HG03159 (cell line): ENCODE data around the gene CROCC2.

Source experiments
- ATAC-seq: cut with Tn5 transposase; IDR thresholded peaks from one replicate; pipeline ENCODE4 v1.9.1; 2021; ENCODE audit warnings: mild to moderate bottlenecking, moderate library complexity; ENCODE audit not compliant: unreplicated experiment

CROCC2 gene

DNA sequence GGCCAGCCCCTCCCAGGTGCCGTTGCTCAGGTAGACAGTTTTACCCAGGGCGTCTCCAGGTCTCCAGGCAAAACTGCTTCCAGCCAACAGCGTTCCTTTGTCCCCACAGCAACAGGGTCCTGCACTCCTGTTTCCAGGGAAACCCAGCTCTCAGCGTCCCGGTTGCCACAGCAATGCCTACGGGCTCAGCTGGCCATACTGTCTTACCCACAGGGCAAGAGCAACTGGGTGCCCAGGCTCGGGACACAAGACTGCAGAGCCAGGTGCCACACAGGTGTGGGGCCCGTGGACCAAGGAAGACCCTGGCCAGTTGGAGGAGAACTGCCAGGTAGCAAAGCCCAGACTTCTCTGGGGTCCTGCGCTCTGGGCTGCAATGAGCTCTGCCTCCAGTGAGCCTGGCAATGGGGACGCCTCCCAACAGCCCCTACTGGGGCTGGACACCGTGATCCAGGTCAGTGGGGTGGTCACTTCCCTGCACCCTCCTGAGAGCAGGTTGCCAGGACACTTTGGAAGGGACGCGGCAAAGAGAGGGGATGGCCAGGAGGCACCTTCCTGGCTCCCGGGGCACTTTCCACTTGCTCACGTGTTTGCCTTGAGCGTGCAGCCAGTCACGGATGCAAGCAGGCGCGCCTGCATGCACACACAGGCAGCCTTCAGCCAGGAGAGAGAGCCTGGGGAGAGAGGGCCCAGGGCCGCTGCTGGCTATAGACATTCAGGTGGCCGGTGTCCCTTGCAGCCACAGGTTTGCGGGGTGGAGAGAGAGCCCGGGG lies at the start of gene CROCC2:
Gene CROCC2 (plus strand): TSS at position 196 of the 770 bp plus-strand sequence. CDS start 178 bp downstream, at position 374.
- no peak for ATAC-seq

DNA sequence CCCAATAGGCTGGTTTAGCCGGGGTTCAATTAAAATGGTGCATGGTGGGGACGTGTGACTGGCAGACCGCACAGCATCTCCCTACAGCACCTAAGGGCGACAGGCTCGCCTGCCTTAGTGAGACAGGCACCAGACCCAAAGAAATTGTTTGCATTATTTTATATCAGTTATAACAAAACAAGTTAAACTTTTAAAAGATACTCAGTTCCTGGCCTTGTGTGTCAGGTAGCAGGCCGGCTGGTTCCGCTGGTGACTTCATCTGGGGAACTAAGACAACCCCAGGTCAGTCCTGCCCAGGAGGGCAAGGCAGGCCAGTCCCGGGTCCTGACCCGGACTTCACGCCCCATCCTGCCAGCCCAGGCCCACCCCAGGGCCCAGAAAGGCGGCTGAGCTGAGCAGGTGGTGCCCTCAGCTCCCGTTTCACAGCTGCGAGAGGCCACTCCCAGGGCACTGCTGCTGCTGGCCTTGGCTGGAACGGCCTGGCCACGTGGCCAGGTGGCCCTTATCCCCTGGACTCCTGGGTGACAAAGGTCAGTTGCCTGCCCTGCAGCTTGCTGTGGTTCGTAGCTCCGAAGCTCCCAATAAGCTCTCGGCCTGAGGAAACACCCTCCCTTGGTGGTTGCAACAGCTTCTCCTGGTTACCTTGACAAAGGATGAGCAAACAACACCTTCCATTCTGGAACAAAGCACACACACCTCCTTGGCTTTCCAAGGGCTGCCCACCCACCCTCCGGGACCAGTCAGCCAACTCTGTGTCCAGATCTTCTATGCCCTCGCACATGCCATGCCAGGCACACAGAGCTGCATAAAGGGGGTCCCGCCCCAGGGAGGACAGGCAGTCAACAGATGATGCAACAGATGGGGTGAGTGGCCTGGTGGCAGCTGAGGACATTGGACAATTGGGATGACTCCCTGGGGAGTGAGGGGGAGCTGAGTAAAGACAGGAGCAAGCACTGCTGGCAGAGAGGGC lies 48.8 kb upstream of the CROCC2 start:
- no peak for ATAC-seq

DNA sequence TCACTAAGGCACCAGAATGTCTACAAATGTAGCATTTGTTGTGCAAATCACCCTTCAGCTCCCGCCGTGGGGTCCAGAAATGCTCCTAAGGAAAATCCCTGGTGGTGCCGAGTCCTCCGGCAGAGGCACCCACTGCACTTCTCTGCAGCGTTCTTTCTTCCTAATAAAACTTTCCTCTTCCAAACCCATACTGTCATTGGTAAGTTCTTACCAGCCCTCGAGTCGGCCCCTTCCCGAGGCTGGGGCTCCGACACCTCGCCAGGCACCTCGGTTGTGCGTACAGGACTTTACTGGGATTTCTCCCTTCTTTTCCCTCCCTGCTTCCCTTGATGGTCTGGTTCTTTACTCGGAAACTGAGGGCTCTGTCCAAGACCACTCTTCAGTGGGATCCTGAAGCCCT lies 47.8 kb upstream of the CROCC2 start:
- ATAC-seq, result no peak

- ATAC-seq, result no peak
These were observed 47.3 kb upstream of the CROCC2 start for GRCh38 chr2:240858871-240859270.

- ATAC-seq, result no peak
These were observed 44.6 kb upstream of the CROCC2 start for GRCh38 chr2:240861547-240861946.

DNA sequence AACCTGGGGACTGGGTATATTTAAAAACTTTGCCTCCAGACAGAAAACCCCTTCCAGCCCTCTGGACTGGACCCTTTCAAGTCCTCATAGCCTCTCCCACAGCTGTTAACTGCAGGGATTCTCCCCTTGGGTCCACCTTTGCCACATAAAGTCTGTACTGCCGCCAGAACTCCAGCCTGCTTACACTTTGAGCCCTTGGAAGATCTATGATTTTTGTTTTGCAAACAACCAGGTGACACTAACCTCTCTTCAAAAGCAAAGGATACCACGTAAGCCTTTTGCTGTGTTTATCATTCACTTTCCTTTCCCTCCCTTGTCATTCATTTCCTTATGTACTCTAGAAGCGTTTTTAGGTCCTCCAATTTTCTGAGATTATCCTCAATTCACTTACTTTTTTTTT lies 41.7 kb upstream of the CROCC2 start:
- no peak for ATAC-seq

DNA sequence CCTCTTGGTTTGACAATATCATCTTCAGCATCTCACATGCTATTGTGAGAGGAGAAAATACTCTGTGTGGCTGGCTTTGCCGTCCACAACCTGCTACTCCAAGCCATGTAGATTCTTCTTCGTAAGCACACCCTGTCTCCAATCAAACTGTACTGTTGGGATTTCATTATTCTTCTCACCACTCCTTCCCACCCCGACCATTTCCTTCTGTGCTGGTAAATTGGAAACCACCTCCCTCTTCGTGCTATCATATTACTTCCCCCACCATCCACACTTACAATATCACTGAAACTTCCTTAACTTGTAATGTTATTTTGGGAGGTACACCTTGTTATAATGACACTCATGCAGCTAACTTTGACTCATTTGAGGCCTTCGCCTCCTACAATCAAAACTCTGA lies 40.7 kb upstream of the CROCC2 start:
- no peak for ATAC-seq

- no peak for ATAC-seq
These were observed 37.6 kb upstream of the CROCC2 start, which contains the start of gene AGXT for GRCh38 chr2:240868286-240869108. Gene AGXT, plus strand, starts transcription at chr2:240868824. Its CDS starts 42 bp downstream, at chr2:240868866.

GRCh38 chr2:240869109-240869955 lies 36.8 kb upstream of the CROCC2 start:
- ATAC-seq, result no peak

- ATAC-seq, result no peak
These were observed 35.9 kb upstream of the CROCC2 start for GRCh38 chr2:240869956-240870875.

DNA sequence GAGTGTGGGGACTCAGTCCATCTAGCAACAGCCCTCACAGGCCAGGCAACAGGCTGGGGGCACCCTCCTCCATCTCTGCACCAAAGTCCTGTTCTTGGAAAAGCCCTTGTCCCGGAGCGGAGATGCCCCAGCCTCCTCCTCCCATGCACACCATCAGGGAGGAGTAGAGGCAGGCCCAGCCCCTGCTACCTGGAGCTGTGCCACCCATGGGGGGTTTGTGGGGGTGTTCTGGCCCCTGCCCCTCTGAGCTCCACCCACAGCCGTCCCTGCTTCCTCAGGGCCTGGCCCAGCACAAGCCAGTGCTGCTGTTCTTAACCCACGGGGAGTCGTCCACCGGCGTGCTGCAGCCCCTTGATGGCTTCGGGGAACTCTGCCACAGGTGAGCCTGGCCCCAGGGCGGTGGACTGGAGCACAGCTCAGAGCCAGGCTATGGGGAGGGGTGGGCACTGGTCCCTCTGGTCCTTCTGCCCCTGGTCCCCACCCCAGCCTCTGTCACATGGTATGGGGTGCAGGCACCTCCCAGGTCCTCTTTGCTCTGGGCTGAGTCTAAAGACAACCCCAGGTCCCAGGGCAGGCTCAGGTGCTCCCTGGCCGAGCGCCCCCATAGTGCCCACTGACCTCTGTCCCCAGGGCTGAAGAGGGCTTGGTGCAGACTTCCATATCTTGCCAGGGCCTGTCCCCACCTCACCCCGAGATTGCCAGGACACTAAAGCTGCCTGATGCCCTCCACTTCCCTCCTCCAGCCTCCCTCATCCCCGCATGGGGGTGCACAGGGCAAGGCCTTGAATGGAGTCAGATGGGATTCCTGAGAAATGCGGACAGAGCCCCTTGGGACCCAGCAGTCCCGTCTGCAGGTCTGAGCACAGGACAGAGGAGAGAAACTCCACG lies 34.8 kb upstream of the CROCC2 start:
- no peak for ATAC-seq

DNA sequence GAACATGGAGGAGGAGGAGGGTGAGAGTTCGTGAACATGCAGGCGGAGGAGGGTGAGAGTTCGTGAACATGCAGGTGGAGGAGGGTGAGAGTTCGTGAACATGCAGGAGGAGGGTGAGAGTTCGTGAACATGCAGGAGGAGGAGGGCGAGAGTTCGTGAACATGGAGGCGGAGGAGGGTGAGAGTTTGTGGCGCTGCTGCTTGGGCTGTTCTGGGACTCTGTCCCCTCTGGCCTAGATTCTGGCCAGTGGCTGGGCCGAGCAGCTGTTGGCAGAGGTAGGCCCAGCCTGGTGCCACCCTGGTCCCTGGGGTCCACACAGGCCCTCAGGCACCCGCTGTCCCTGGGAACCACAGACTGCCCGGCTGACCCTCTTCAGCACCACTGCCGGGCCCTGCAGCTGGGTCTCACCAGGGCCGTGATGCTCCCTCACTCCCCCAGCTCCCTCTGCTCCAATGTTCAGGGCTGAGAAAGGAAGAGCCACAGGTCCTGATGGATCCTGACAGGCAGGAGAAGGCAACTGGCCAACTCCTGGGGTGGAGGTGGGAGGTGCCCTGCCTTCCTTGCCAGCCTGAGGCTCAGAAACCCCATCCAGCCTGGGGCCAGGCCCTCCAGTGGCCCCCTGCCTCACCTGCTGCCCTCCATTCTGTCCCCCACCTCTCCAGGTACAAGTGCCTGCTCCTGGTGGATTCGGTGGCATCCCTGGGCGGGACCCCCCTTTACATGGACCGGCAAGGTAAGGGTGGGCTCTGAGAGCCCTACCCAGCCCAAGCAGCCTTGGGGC lies 33.6 kb upstream of the CROCC2 start:
- ATAC-seq, result no peak

DNA sequence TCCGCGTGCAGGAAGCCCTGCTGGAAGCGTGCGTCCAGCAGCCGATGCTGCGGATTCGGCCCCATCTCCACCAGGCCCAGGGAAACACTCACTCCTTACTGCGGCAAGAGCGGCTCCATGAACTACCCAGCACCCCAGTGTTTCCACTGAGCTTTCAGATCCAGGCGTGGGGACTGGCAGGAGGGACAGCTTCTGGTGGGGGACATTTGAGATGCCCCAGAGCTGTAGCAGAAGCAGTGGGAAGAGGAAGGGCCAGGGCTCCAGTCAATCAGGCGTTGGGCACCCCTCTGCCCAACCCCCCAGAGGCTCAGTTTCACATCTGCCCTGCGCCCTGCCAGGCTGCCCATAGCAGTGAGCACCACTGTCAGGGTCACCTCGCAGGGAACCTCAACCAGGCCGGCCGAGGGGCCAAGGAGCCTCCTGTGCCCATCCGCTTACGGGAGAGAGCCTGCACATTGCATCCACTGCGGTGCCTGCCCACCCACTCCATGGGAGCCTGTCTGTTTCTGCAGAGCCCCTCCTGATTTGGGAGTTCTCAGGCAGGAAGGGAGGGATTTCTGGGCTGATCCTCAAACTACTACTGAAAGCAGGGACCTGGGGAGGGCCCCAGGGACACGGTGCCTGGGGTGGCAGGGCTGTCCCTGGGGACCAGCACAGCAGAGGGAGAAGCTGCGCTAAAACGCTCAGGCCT lies 32.9 kb upstream of the CROCC2 start:
- no peak for ATAC-seq

DNA sequence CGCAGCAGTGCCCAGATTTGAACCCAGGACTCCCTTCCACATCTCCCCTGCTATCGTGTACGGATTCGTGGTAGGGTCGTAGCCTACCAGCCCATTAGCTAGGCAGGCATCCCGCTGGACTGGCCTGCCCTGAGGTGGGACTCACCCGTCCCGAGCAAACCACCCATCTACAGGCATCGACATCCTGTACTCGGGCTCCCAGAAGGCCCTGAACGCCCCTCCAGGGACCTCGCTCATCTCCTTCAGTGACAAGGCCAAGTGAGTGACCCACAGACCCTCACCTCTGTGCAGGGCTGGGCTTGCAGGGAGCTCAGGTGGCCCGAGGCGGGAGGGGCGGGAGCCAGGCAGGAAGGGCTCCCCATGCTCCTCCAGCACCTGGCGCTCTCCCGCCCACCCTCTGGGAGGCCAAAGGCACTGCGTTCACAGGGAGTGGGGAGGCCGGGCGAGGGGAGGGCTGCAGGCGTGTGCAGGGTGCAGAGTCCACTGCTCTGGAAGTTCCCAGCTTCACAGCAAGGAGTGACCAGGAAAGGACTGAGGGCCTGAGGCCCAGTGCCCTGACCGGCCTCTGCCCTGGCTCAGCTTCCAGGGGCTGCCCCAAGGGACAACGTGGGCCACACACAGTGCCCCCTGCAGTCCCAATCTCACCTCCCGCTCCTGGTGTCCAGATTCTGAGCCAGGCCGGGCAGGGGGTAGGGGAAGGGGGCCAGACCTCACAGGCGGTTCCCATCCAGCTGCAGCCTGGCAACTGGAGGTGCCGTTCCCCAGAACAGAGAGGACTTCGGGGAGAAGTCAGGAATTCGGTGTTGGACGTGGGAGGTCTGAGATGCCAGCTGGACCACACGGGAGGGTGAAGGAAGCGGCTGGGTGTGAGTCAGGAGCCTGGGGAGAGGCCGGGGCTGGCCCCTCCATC lies 32.1 kb upstream of the CROCC2 start:
- ATAC-seq, result no peak

DNA sequence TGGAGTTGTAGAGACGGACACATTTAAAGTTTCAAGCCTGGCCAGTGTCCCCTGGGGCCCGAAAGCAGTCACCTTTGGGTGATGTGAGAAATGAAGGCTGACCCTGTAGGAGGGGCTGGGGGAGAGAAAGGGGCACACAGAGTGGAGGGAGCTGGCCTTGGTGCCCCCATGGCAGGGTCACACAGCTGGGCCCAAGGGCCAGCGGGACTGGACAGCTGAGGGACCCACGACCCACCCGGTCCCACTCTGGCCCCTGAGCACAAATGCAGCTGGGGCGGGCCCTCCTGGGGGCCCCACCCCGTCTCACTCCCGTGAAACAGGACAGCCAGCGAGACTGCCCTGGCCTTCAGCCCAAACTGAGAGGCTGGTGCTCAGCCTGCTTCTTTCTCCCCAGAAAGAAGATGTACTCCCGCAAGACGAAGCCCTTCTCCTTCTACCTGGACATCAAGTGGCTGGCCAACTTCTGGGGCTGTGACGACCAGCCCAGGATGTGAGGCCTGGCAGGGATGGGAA lies 31.4 kb upstream of the CROCC2 start:
- ATAC-seq, result no peak
